ENCODE measurements around the gene GLP2R. TPM values are rescaled to one million over a fixed set of nuclear protein-coding genes. Genes with fewer than 3 reads are reported as not detected.

The GLP2R gene
- total RNA-seq, 4 donors from 2014 or later: 1.1 TPM; not detected in 3

- H3K27me3 ChIP-seq: no peaks in the 10 kb centered on the region
- no peak for DNase-seq
- in situ Hi-C loops (cut with MboI; ENCODE audit: low sequenced_read_pairs in 4 of 4): no loop called here
- H3K4me1 ChIP-seq: peaks cover 22 to 32% of the 10 kb centered on the region in 2 donors
- no peak for ATAC-seq
- intact Hi-C loops (cut with DNase I; ENCODE audit: low total_unique reads): no loop called here
- no peaks in the 10 kb centered on the region for H3K9me3 ChIP-seq
- no peak for TF ChIP-seq POLR2A (IDR thresholded peaks at IDR 0.05)
- no peak for TF ChIP-seq CTCF (IDR thresholded peaks at IDR 0.05 in 4 of 5, conservative IDR thresholded peaks at IDR 0.05 in 1 of 5)
- no peaks in the 10 kb centered on the region for H3K36me3 ChIP-seq
- no peak overlapping the region for H3K27ac ChIP-seq
- H3K4me3 ChIP-seq: no peak overlapping the region
Measured at GRCh38 chr17:9845306-9845705, 19.6 kb downstream of the GLP2R start.

GRCh38 chr17:9850151-9850550 is 24.4 kb downstream of the GLP2R start:
- H3K4me1 ChIP-seq: no peaks in the 10 kb centered on the region
- DNase-seq (no peak), ATAC-seq (no peak)
- no peak overlapping the region for H3K4me3 ChIP-seq
- no peaks in the 10 kb centered on the region for H3K9me3 ChIP-seq
- TF ChIP-seq CTCF (IDR thresholded peaks at IDR 0.05 in 4 of 5, conservative IDR thresholded peaks at IDR 0.05 in 1 of 5) (no peak), POLR2A (IDR thresholded peaks at IDR 0.05) (no peak)
- H3K27me3 ChIP-seq: no peaks in the 10 kb centered on the region
- intact Hi-C loops (cut with DNase I; ENCODE audit: low total_unique reads): no loop called here
- H3K27ac ChIP-seq: no peak overlapping the region
- no peaks in the 10 kb centered on the region for H3K36me3 ChIP-seq
- in situ Hi-C loops (cut with MboI; ENCODE audit: low sequenced_read_pairs in 4 of 4): no loop called here

- Histone ChIP-seq H3K4me1 (no peaks in the 10 kb centered on the region), H3K27ac (no peak overlapping the region), H3K27me3 (no peaks in the 10 kb centered on the region), H3K9me3 (no peaks in the 10 kb centered on the region), H3K36me3 (no peaks in the 10 kb centered on the region), H3K4me3 (no peak overlapping the region)
- DNase-seq (no peak), ATAC-seq (no peak)
- in situ Hi-C loops (cut with MboI; ENCODE audit: low sequenced_read_pairs in 4 of 4): no loop called here
- intact Hi-C loops (cut with DNase I; ENCODE audit: low total_unique reads): no loop called here
- no peak for TF ChIP-seq POLR2A (IDR thresholded peaks at IDR 0.05)
- no peak for TF ChIP-seq CTCF (IDR thresholded peaks at IDR 0.05 in 4 of 5, conservative IDR thresholded peaks at IDR 0.05 in 1 of 5)
Measured at GRCh38 chr17:9854255-9854654, 28.5 kb downstream of the GLP2R start.

GRCh38 chr17:9855036-9855435 is 29.3 kb downstream of the GLP2R start:
- H3K27me3 ChIP-seq: no peaks in the 10 kb centered on the region
- in situ Hi-C loops (cut with MboI; ENCODE audit: low sequenced_read_pairs in 4 of 4): no loop called here
- H3K4me1 ChIP-seq: no peaks in the 10 kb centered on the region
- H3K4me3 ChIP-seq: no peak overlapping the region
- intact Hi-C loops (cut with DNase I; ENCODE audit: low total_unique reads): no loop called here
- TF ChIP-seq CTCF (IDR thresholded peaks at IDR 0.05 in 4 of 5, conservative IDR thresholded peaks at IDR 0.05 in 1 of 5): no peak
- no peak for TF ChIP-seq POLR2A (IDR thresholded peaks at IDR 0.05)
- no peak for DNase-seq
- no peaks in the 10 kb centered on the region for H3K36me3 ChIP-seq
- H3K9me3 ChIP-seq: no peaks in the 10 kb centered on the region
- no peak for ATAC-seq
- H3K27ac ChIP-seq: no peak overlapping the region

GRCh38 chr17:9859781-9860180 is 34.1 kb downstream of the GLP2R start:
- DNase-seq: no peak
- Histone ChIP-seq H3K36me3 (no peaks in the 10 kb centered on the region), H3K27ac (no peak overlapping the region), H3K4me1 (no peaks in the 10 kb centered on the region), H3K27me3 (no peaks in the 10 kb centered on the region), H3K9me3 (no peaks in the 10 kb centered on the region), H3K4me3 (no peak overlapping the region)
- in situ Hi-C loops (cut with MboI; ENCODE audit: low sequenced_read_pairs in 4 of 4): no loop called here
- TF ChIP-seq CTCF (IDR thresholded peaks at IDR 0.05 in 4 of 5, conservative IDR thresholded peaks at IDR 0.05 in 1 of 5): no peak
- TF ChIP-seq POLR2A (IDR thresholded peaks at IDR 0.05): no peak
- no peak for ATAC-seq
- intact Hi-C loops (cut with DNase I; ENCODE audit: low total_unique reads): no loop called here

Data from gastrocnemius medialis (tissue), 4 donors.